Glutamatergic neuron (in vitro differentiated cells): ENCODE results near the gene C1QL1. TPM values are rescaled to one million over a fixed set of nuclear protein-coding genes. Genes with fewer than 3 reads are reported as not detected.

Source experiments
- DNase-seq: peaks from one replicate; pipeline ENCODE4 v3.0.0; 2022
- H3K27ac Mint-ChIP-seq: one replicate; pipeline ENCODE4 v1.8.0; 2020; ENCODE audit warnings: mild to moderate bottlenecking, mixed read lengths, inconsistent platforms; ENCODE audit not compliant: unreplicated experiment
- H3K27me3 Mint-ChIP-seq: one replicate; pipeline ENCODE4 v1.8.0; 2020; ENCODE audit warnings: mild to moderate bottlenecking, moderate library complexity, mixed read lengths, inconsistent platforms; ENCODE audit not compliant: unreplicated experiment
- H3K36me3 Mint-ChIP-seq: one replicate; pipeline ENCODE4 v1.8.0; 2020; ENCODE audit warnings: mild to moderate bottlenecking, mixed read lengths, inconsistent platforms; ENCODE audit not compliant: unreplicated experiment
- H3K4me1 Mint-ChIP-seq: one replicate; pipeline ENCODE4 v1.8.0; 2020; ENCODE audit warnings: mild to moderate bottlenecking, low read depth, mixed read lengths, inconsistent platforms; ENCODE audit not compliant: unreplicated experiment
- H3K4me3 Mint-ChIP-seq: one replicate; pipeline ENCODE4 v1.8.0; 2020; ENCODE audit warnings: mild to moderate bottlenecking, mixed read lengths, inconsistent platforms; ENCODE audit not compliant: unreplicated experiment
- H3K9me3 Mint-ChIP-seq: one replicate; pipeline ENCODE4 v1.8.0; 2020; ENCODE audit warnings: mild to moderate bottlenecking, moderate library complexity, mixed read lengths, inconsistent platforms; ENCODE audit not compliant: unreplicated experiment
- microRNA-seq: library from miRNA; unstranded; fragments of <30 nt; microRNA quantifications from one replicate; pipeline ENCODE4, GENCODE V29; 2020; ENCODE audit not compliant: unreplicated experiment
- total RNA-seq: library from RNA; stranded (reverse); fragmentation: NEBNext Ultra II Directional; extraction: Animal tissue kit (Norgen Biotek cat#: 25700); gene quantifications from one replicate; pipeline ENCODE4 v1.2.1, GENCODE V29; 2021; ENCODE audit not compliant: unreplicated experiment
- TF ChIP-seq, protein P1 (sequence below): fragments of 200-600 bp; sonication (generic); IDR thresholded peaks from one replicate; pipeline ENCODE4 v1.5.0; 2021; ENCODE audit not compliant: partially characterized antibody, unreplicated experiment

C1QL1 gene
- total RNA-seq, 1 donor from 2014 or later: 14.6 TPM

DNA sequence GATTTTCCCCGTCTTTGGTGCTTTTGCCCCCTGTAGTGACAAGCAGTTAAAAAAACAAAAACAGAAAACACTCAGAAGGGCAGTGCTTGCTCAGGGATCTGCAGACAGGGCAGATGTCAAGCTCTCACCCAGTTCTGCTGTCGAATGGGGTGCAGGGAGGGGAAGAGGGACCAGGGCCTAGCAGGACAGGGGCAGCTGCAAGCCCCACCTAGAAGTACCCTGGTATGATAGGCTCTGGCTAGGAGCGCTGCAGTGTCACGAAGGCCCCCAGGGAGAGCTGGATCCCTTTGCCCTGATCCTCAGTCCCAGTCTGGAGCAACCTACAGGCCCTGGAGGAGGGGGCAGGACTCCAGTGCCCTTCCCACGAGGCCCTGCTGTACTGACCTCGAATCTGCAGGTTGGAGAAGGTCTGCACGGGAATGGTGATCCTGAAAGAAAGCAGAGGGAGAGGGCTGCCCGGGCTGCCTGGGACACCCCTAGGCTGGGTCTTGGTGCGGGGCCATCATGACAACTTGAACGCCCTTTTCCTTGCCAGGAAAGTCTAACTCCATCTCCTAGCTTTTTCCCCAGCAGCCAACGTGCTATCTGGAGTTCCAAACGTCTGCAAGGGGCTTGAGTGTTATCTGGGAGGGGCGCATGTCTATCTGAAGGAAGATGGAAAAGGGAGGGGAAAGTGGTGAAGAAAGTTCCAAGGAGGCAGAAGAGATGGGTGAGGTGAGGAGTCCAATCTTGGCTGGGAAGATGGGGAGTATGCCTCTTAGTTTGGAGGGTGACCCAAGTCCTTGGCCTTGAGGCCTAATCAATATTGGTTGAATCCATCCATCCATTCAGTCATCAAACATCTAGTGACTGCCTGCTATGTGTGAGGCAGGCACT lies 57.6 kb downstream of the C1QL1 start:
- TF ChIP-seq, protein P1, sequence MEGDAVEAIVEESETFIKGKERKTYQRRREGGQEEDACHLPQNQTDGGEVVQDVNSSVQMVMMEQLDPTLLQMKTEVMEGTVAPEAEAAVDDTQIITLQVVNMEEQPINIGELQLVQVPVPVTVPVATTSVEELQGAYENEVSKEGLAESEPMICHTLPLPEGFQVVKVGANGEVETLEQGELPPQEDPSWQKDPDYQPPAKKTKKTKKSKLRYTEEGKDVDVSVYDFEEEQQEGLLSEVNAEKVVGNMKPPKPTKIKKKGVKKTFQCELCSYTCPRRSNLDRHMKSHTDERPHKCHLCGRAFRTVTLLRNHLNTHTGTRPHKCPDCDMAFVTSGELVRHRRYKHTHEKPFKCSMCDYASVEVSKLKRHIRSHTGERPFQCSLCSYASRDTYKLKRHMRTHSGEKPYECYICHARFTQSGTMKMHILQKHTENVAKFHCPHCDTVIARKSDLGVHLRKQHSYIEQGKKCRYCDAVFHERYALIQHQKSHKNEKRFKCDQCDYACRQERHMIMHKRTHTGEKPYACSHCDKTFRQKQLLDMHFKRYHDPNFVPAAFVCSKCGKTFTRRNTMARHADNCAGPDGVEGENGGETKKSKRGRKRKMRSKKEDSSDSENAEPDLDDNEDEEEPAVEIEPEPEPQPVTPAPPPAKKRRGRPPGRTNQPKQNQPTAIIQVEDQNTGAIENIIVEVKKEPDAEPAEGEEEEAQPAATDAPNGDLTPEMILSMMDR: no peak
- Mint-ChIP-seq H3K36me3 (no peaks in the 10 kb centered on the region), H3K27ac (no peak overlapping the region), H3K4me3 (peak overlapping the region; percentile 72), H3K9me3 (peaks cover 3% of the 10 kb centered on the region), H3K4me1 (peaks cover 6% of the 10 kb centered on the region), H3K27me3 (peaks cover 15% of the 10 kb centered on the region)
- no peak for DNase-seq

Small RNA genes lying within 50 kb of the gene (microRNA-seq; reads per million reads assigned to microRNA genes)
- gene MIR6783: 15.2 reads per million, percentile 55 among the genes with 10 or more reads in this experiment

Other genes starting within 250 kb of the C1QL1 start
- 396 TPM for gene ADAM11, start 209.3 kb downstream of the C1QL1 start, total RNA-seq
- 60.9 TPM for gene GJC1, start 138.0 kb downstream of the C1QL1 start, total RNA-seq
- gene HIGD1B, start 120.4 kb downstream of the C1QL1 start, total RNA-seq: 1.1 TPM
- 102 TPM for gene EFTUD2, start 68.9 kb downstream of the C1QL1 start, total RNA-seq
- gene GFAP, start 52.8 kb downstream of the C1QL1 start, total RNA-seq: not detected
- gene KIF18B, start 20.5 kb downstream of the C1QL1 start, total RNA-seq: 7.4 TPM
- 39.9 TPM for gene DCAKD, start 83.3 kb upstream of the C1QL1 start, total RNA-seq
- gene NMT1, start 93.0 kb upstream of the C1QL1 start, total RNA-seq: 96.5 TPM
- gene PLCD3, start 164.2 kb upstream of the C1QL1 start, total RNA-seq: 6.2 TPM
- gene ACBD4, start 167.4 kb upstream of the C1QL1 start, total RNA-seq: 3.7 TPM
- gene HEXIM1, start 180.2 kb upstream of the C1QL1 start, total RNA-seq: 13.0 TPM
- 8.4 TPM for gene HEXIM2, start 193.6 kb upstream of the C1QL1 start, total RNA-seq